Measurements from ENCODE around the gene NR2F1-AS1.

Gene NR2F1-AS1

GRCh38 chr5:93384026-93384425 lies 197.0 kb downstream of the NR2F1-AS1 start:
- DNase-seq, result no peak
- intact Hi-C loops (cut with DNase I), result no loop called here

GRCh38 chr5:93382188-93382825 lies 198.7 kb downstream of the NR2F1-AS1 start:
- DNase-seq, result no peak
- intact Hi-C loops (cut with DNase I), result no loop called here

DNA sequence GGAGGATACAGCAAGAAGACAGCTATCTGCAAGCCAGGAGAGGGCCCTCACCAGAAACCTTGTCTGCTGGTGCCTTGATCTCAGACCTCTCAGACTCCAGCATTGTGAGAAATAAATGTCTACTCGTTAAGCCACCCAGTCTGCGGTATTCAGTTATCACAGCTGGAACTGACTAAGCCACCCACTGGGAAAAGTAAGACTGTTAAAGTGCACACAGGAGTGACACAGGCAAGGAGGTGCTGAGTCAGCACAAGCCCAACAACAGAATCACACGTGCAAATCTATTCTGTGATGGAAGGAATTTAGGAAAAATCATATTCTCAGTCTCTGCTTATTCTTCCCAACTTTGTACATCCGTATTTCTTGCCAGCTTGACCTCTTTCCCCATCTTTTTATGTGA lies 200.0 kb downstream of the NR2F1-AS1 start:
- no peak for DNase-seq
- intact Hi-C loops (cut with DNase I), result no loop called here

GRCh38 chr5:93378073-93378472 lies 202.9 kb downstream of the NR2F1-AS1 start:
- intact Hi-C loops (cut with DNase I), result no loop called here
- DNase-seq, result no peak

- intact Hi-C loops (cut with DNase I), result no loop called here
- DNase-seq, result no peak
Measured at GRCh38 chr5:93371893-93372292, 209.1 kb downstream of the NR2F1-AS1 start.

GRCh38 chr5:93364378-93364777 lies 216.6 kb downstream of the NR2F1-AS1 start:
- intact Hi-C loops (cut with DNase I), result no loop called here
- no peak for DNase-seq

GRCh38 chr5:93360436-93361088 lies 220.5 kb downstream of the NR2F1-AS1 start:
- no peak for DNase-seq
- intact Hi-C loops (cut with DNase I), result no loop called here

- intact Hi-C loops (cut with DNase I), result no loop called here
- DNase-seq, result no peak
Measured at GRCh38 chr5:93359960-93360305, 221.1 kb downstream of the NR2F1-AS1 start.

Data from head of caudate nucleus (tissue), 42 donors.